ENCODE data around the gene WRNIP1.

GRCh38 chr6:2803731-2804429, 38.7 kb downstream of the WRNIP1 start:
- TF ChIP-seq ATF4 (CRISPR knock-in tag; IDR thresholded peaks at IDR 0.05) (no peak), PCBP2 (optimal IDR thresholded peaks at IDR 0.05; ENCODE audit: low read depth, low read length, poor library complexity, severe bottlenecking) (no peak), CTCF (CRISPR knock-in tag; IDR thresholded peaks at IDR 0.05) (no peak), GFI1 (CRISPR knock-in tag; IDR thresholded peaks at IDR 0.05; ENCODE audit: borderline replicate concordance) (no peak), FOXA1 (IDR thresholded peaks at IDR 0.05) (no peak), FOXA1 (CRISPR knock-in tag; IDR thresholded peaks at IDR 0.05) (no peak), NKX3-1 (CRISPR knock-in tag; IDR thresholded peaks at IDR 0.05) (no peak), TBX3 (IDR thresholded peaks at IDR 0.05; ENCODE audit: borderline replicate concordance) (no peak), HMGXB4 (CRISPR knock-in tag; IDR thresholded peaks at IDR 0.05; ENCODE audit: borderline replicate concordance in 1 of 2, low read depth in 1 of 2) (no peak)

Measured in HepG2 (cell line).